Coronary artery (tissue), 2 donors: ENCODE data around the gene RAPGEFL1.
A peak's percentile ranks its signal among the peaks of the same experiment; 100 is the strongest.
"Not testable (repeated sequence)": the region's sequence is repeated elsewhere in the genome, so short reads cannot be mapped to it uniquely, and the experiment has no call there.

ENCODE experiments used
- DNase-seq: peaks from one replicate; pipeline ENCODE4 v3.0.0-alpha.2; 2017; ENCODE audit warnings: low spot score
- H3K27ac ChIP-seq, 2 donors: fragments of 200-600 bp; sonication (generic); one replicate each; pipeline ENCODE4 v1.5.1; 2016 to 2019
- H3K4me3 ChIP-seq: fragments of 200-600 bp; sonication (generic); 2 replicates; pipeline ENCODE4 v1.5.1; 2016; ENCODE audit warnings: mild to moderate bottlenecking, moderate library complexity
- CTCF ChIP-seq: fragments of 200-600 bp; sonication (generic); IDR thresholded peaks from one replicate; pipeline ENCODE4 v1.5.1; 2019; ENCODE audit warnings: antibody characterized with exemption

Gene RAPGEFL1

GRCh38 chr17:40209404-40210093 is 32.3 kb downstream of the RAPGEFL1 start:
- H3K27ac ChIP-seq, result no peak overlapping the region
- no peak overlapping the region for H3K4me3 ChIP-seq
- DNase-seq, result no peak
- no peak for TF ChIP-seq CTCF

- H3K4me3 ChIP-seq, DNase-seq, H3K27ac ChIP-seq: not testable (repeated sequence)
Measured at GRCh38 chr17:40213914-40214313, 36.6 kb downstream of the RAPGEFL1 start.

GRCh38 chr17:40218006-40218739 is 40.9 kb downstream of the RAPGEFL1 start:
- peak overlapping the region; percentile 85 for H3K4me3 ChIP-seq
- TF ChIP-seq CTCF, result no peak
- peak overlapping the region in 1 of 2 donors; percentile 98 for H3K27ac ChIP-seq
- DNase-seq, result no peak

GRCh38 chr17:40218740-40219593 is 41.7 kb downstream of the RAPGEFL1 start, which contains the start of gene WIPF2:
Gene WIPF2, plus strand, starts transcription at chr17:40219304. Its CDS starts 37,156 bp downstream, at chr17:40256460.
- peak; percentile 78 for TF ChIP-seq CTCF
- peak within 1 kb of the TSS; percentile 85 for H3K4me3 ChIP-seq
- DNase-seq, result peak; percentile 96
- H3K27ac ChIP-seq, result peak within 1 kb of the TSS; percentile 84 to 98

- H3K27ac ChIP-seq, result peak overlapping the region; percentile 84 to 98
- no peak for TF ChIP-seq CTCF
- H3K4me3 ChIP-seq, result peak overlapping the region; percentile 85
- DNase-seq, result peak; percentile 80
Measured at GRCh38 chr17:40219594-40220338, 42.5 kb downstream of the RAPGEFL1 start.

GRCh38 chr17:40224718-40225550 is 47.7 kb downstream of the RAPGEFL1 start:
- DNase-seq, result no peak
- no peak for TF ChIP-seq CTCF
- peak overlapping the region in 1 of 2 donors; percentile 69 for H3K27ac ChIP-seq
- no peak overlapping the region for H3K4me3 ChIP-seq

GRCh38 chr17:40229146-40229545 is 51.9 kb downstream of the RAPGEFL1 start:
- H3K4me3 ChIP-seq, H3K27ac ChIP-seq, DNase-seq: not testable (repeated sequence)
